Tibial nerve (tissue), 4 donors: ENCODE measurements around the gene OPTC. TPM values are rescaled to one million over a fixed set of nuclear protein-coding genes. Genes with fewer than 3 reads are reported as not detected.

ENCODE experiments used
- DNase-seq, 2 donors: peaks; one replicate each; pipeline ENCODE4 v3.0.0-alpha.2; 2019; ENCODE audit warnings: low spot score in 2 of 2
- H3K27ac ChIP-seq, 4 donors: fragments of 200-600 bp; sonication (generic) in 3 of 4; one replicate each; pipeline ENCODE4 v1.5.1; 2017 to 2019; ENCODE audit warnings: mild to moderate bottlenecking in 1 of 4
- H3K27me3 ChIP-seq, 2 donors: fragments of 200-600 bp; sonication (generic) in 1 of 2; one replicate each; pipeline versions ENCODE4 v1.5.1 to v1.6.0; 2017 to 2019
- H3K36me3 ChIP-seq, 3 donors: fragments of 200-600 bp; sonication (generic); one replicate each; pipeline ENCODE4 v1.5.1; 2018 to 2019
- H3K4me1 ChIP-seq, 4 donors: fragments of 200-600 bp; sonication (generic) in 3 of 4; one replicate each; pipeline ENCODE4 v1.5.1; 2017 to 2019
- H3K4me3 ChIP-seq, 4 donors: fragments of 200-600 bp; sonication (generic) in 3 of 4; one replicate each; pipeline ENCODE4 v1.5.1; 2017 to 2019; ENCODE audit warnings: mild to moderate bottlenecking in 1 of 4, moderate library complexity in 1 of 4
- H3K9me3 ChIP-seq, 4 donors: fragments of 200-600 bp; sonication (generic) in 3 of 4; one replicate each; pipeline ENCODE4 v1.5.1; 2017 to 2019
- CTCF ChIP-seq, 5 experiments: fragments of 200-600 bp in 3 of 5; fragments of 450-650 bp in 2 of 5; sonication (generic) in 3 of 5; IDR thresholded peaks; one replicate each; pipeline ENCODE4 v1.5.1; 2016 to 2019; ENCODE audit warnings: antibody characterized with exemption in 5 of 5, mild to moderate bottlenecking in 3 of 5, moderate library complexity in 2 of 5
- EP300 ChIP-seq, 2 donors: sonication (generic); formaldehyde crosslinking; IDR thresholded peaks; one replicate each; pipeline ENCODE4 v1.6.1; 2017; ENCODE audit warnings: antibody characterized with exemption in 2 of 2, mild to moderate bottlenecking in 1 of 2
- POLR2A ChIP-seq, 2 donors: fragments of 450-650 bp; IDR thresholded peaks; one replicate each; pipeline ENCODE4 v1.6.1; 2017; ENCODE audit warnings: antibody characterized with exemption in 2 of 2, mild to moderate bottlenecking in 2 of 2, moderate library complexity in 2 of 2
- WGBS, 2 donors: methylation state at CpG; one replicate each; pipeline ENCODE4 v1.1.5; 2018; 5-methylcytosine and 5-hydroxymethylcytosine counted together
- total RNA-seq, 4 donors: library from RNA; depleted of rRNA; stranded (reverse); fragments of >200 nt; gene quantifications; one replicate each; pipeline ENCODE4 v1.1.0, GENCODE V29; 2016

OPTC gene
- total RNA-seq, 4 donors from 2014 or later = not detected

- Histone ChIP-seq H3K27me3 (no peaks in the 10 kb centered on the region), H3K36me3 (no peaks in the 10 kb centered on the region), H3K4me3 (no peak overlapping the region), H3K4me1 (peaks cover 13 to 82% (median 44%) of the 10 kb centered on the region in 4 donors), H3K27ac (peak overlapping the region in 1 of 4 donors; percentile 61), H3K9me3 (no peaks in the 10 kb centered on the region)
- TF ChIP-seq CTCF (IDR thresholded peaks at IDR 0.05) (no peak), EP300 (IDR thresholded peaks at IDR 0.05) (no peak), POLR2A (IDR thresholded peaks at IDR 0.05) (no peak)
- no peak for DNase-seq
- 47 to 53% methylated on average over 5 of the region's 5 CpGs for WGBS, 2 donors
These were observed 23.7 kb upstream of the OPTC start for GRCh38 chr1:203470240-203470639.

- Histone ChIP-seq H3K27me3 (no peaks in the 10 kb centered on the region), H3K9me3 (no peaks in the 10 kb centered on the region), H3K27ac (peak overlapping the region in 2 of 4 donors; percentile 26 to 57), H3K36me3 (no peaks in the 10 kb centered on the region), H3K4me1 (peaks cover 8 to 67% (median 29%) of the 10 kb centered on the region in 4 donors), H3K4me3 (no peak overlapping the region)
- TF ChIP-seq CTCF (IDR thresholded peaks at IDR 0.05) = no peak
- TF ChIP-seq POLR2A (IDR thresholded peaks at IDR 0.05) = no peak
- TF ChIP-seq EP300 (IDR thresholded peaks at IDR 0.05) = no peak
- no peak for DNase-seq
- 55 to 67% methylated on average over 5 to 6 of the region's 6 CpGs for WGBS, 2 donors
These were observed 22.1 kb upstream of the OPTC start for GRCh38 chr1:203471841-203472240.

- Histone ChIP-seq H3K4me3 (no peak overlapping the region), H3K9me3 (no peaks in the 10 kb centered on the region), H3K27me3 (no peaks in the 10 kb centered on the region), H3K27ac (peak overlapping the region in 3 of 4 donors; percentile 12 to 93 (median 85)), H3K4me1 (peaks cover 8 to 53% (median 20%) of the 10 kb centered on the region in 4 donors), H3K36me3 (no peaks in the 10 kb centered on the region)
- no peak for DNase-seq
- 77 to 82% methylated on average over 4 of the region's 4 CpGs for WGBS, 2 donors
- TF ChIP-seq POLR2A (IDR thresholded peaks at IDR 0.05) (no peak), CTCF (IDR thresholded peaks at IDR 0.05) (no peak), EP300 (IDR thresholded peaks at IDR 0.05) (no peak)
These were observed 20.7 kb upstream of the OPTC start for GRCh38 chr1:203473281-203473680.

- 66 to 79% methylated on average over 9 of the region's 9 CpGs for WGBS, 2 donors
- H3K4me1 ChIP-seq = peaks cover 8 to 52% (median 18%) of the 10 kb centered on the region in 4 donors
- DNase-seq = no peak
- TF ChIP-seq CTCF (IDR thresholded peaks at IDR 0.05) (no peak), POLR2A (IDR thresholded peaks at IDR 0.05) (no peak), EP300 (IDR thresholded peaks at IDR 0.05) (no peak)
- H3K4me3 ChIP-seq = no peak overlapping the region
- H3K36me3 ChIP-seq = no peaks in the 10 kb centered on the region
- no peaks in the 10 kb centered on the region for H3K9me3 ChIP-seq
- H3K27me3 ChIP-seq = no peaks in the 10 kb centered on the region
- H3K27ac ChIP-seq = peak overlapping the region in 3 of 4 donors; percentile 12 to 93 (median 85)
These were observed 20.1 kb upstream of the OPTC start for GRCh38 chr1:203473781-203474305.

- WGBS, 2 donors = 15 to 16% methylated on average over 8 of the region's 8 CpGs
- no peaks in the 10 kb centered on the region for H3K27me3 ChIP-seq
- DNase-seq = peak; percentile 70 to 88
- H3K4me1 ChIP-seq = peaks cover 8 to 50% (median 14%) of the 10 kb centered on the region in 4 donors
- H3K9me3 ChIP-seq = no peaks in the 10 kb centered on the region
- H3K4me3 ChIP-seq = peak within 1 kb of the TSS; percentile 38 to 60 (median 52)
- peak within 1 kb of the TSS; percentile 80 to 95 (median 83) for H3K27ac ChIP-seq
- peak; percentile 19 to 82 for TF ChIP-seq POLR2A (IDR thresholded peaks at IDR 0.05)
- peak in 1 of 2 donors; percentile 98 for TF ChIP-seq EP300 (IDR thresholded peaks at IDR 0.05)
- TF ChIP-seq CTCF (IDR thresholded peaks at IDR 0.05) = peak in 1 of 5 experiments; percentile 8
- no peaks in the 10 kb centered on the region for H3K36me3 ChIP-seq
These were observed 18.7 kb upstream of the OPTC start, which contains the start of gene PRELP for GRCh38 chr1:203475012-203475981. TSS of gene PRELP (plus strand) at chr1:203475806. CDS start at chr1:203483185, 7,379 bp downstream.
